AG08395 (cell line): ENCODE results near the gene PCGF1.
"Not testable (repeated sequence)": the region's sequence is repeated elsewhere in the genome, so short reads cannot be mapped to it uniquely, and the experiment has no call there.

Source experiments
- DNase-seq: peaks from one replicate; pipeline ENCODE4 v3.0.0; 2012; ENCODE audit warnings: mixed read lengths, low spot score

The PCGF1 gene

GRCh38 chr2:74499267-74499939 lies 8.1 kb downstream of the PCGF1 start, which contains the start of gene LBX2:
TSS of gene LBX2 (minus strand) at chr2:74499603. CDS start at chr2:74499537, 66 bp downstream.
- no peak for DNase-seq

DNA sequence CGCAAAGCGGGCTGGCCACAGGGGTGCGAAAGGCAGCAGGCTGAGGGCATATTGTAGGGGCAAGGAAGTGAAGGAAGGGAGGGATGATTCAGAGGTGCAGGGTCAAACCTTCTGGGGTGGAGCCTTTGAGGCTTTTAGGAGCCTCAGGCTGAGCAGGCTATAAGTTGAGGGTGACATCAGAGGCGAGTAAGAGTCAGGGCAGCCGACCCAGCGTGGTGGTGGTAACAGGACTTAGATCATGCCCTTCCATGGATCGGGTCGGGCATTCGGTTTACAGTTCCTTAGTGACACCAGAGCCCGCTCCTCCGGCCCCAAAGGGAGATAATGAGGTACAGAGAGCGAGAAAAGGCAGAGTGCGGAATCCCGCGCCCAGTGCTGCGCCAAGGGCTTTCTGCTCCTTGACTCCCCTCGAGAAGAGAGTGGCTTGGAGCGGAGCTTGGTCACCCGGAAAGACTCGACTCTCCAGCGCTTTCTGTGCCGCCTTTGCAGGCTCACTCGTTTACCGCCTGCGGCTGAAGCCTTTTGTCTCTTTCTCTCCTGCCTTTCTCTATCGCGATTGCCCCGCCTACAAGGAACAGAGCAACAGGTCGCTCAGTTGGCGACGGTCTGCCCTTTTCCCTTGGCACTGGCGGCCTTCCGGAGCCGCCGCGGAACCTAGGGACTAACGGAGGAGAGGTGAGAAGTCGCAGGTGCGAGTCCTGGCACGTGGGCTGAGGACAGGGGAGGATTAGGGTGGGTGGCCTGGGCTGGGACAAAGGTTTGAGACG lies 8.8 kb downstream of the PCGF1 start:
- peak; percentile 21 for DNase-seq

- DNase-seq, result no peak
Observed at GRCh38 chr2:74497777-74498499, 9.6 kb downstream of the PCGF1 start.

GRCh38 chr2:74496997-74497776 lies 10.3 kb downstream of the PCGF1 start:
- no peak for DNase-seq

- no peak for DNase-seq
Observed at GRCh38 chr2:74495440-74495839, 12.1 kb downstream of the PCGF1 start.

- no peak for DNase-seq
Observed at GRCh38 chr2:74493546-74493945, 13.9 kb downstream of the PCGF1 start.

DNA sequence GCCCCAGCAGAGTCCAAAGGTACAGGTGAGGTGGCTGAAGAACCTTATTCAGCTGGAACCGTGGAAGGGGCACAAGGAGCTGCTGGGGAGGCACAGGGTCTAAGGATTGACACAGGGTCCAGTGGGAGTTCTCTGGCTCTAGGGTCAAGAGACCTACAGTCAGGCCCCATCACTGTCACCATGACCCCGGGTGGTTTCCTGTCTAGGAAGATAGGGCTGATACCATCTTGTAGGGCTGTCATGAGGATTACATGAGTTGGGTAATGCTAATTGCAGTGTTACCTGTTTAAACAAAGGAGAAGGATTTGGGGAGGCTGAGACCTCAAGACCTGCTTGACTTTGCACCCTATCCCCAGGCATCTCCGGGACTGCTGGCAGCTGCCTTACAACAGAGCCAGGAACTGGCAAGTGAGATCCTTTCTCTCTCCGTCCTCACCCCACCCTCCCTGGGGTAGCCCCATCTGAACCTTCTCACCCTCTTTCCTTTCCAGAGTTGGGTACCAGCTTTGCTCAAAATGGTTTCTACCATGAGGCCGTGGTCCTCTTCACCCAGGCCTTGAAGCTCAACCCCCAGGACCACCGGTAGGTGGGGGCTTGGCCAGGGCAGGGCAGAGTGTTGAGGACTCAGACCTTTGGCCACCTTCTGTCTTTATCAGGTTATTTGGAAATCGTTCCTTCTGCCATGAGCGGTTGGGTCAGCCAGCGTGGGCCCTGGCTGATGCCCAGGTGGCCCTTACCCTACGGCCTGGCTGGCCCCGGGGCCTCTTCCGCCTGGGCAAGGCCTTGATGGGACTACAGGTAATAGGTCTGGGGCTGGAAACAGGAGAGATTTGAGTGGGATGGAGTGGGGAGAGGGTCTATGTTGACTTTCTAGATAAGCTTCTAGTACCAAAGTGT lies 15.6 kb downstream of the PCGF1 start:
- no peak for DNase-seq

GRCh38 chr2:74489906-74490305 lies 17.6 kb downstream of the PCGF1 start:
- no peak for DNase-seq

DNA sequence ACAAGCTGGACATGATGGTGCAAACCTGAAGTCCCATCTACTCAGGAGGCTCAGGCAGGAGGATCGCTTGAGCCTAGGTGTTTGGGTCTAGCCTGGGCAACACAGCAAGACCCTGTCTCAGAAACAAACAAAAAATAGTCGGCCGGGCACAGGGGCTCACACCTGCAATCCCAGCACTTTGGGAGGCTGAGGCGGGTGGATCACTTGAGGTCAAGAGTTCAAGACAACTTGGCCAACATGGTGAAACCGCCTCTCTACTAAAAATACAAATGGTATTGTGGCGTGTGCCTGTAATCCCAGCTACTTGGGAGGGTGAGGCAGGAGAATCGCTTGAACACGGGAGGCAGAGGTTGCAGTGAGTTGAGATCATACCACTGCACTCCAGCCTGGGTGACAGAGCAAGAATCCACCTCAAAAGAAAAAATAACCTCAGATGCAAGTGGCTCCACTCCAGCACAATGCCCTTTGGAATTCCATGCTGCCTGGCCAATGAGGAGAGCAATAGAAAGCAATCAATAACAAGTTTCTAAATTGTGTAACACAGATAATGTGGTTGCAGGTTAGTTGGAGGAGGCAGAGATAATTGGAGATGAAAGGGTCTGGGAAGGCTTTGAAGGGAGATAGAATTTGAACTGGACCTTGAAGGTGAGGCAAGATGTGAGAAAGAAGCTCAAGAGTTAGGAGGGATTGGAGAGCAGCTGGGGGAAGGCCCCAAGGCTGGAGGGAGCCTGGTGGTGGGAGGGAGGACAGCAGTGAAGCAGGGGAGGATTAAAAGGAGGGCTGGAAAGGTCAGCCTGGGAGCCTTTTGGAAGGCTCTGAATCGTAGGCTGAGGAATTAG lies 18.6 kb downstream of the PCGF1 start:
- DNase-seq, result no peak

DNA sequence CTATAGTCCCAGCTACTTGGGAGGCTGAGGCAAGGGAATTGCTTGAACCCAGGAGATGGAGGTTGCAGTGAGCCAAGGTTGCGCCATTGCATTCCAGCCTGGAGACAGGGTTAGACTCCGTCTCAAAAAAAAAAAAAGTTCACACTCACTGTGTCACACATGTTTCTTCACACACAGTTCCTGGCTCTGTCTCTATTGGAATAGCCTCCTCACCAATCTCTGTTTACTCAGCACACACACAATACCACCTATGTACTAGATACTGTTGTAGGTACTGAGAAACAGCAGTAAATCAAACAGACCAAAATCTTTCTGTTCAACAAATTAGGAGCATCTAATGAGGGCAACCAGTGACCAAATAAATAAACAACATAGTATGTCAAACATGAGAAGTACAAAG lies 21.4 kb downstream of the PCGF1 start:
- no peak for DNase-seq

DNA sequence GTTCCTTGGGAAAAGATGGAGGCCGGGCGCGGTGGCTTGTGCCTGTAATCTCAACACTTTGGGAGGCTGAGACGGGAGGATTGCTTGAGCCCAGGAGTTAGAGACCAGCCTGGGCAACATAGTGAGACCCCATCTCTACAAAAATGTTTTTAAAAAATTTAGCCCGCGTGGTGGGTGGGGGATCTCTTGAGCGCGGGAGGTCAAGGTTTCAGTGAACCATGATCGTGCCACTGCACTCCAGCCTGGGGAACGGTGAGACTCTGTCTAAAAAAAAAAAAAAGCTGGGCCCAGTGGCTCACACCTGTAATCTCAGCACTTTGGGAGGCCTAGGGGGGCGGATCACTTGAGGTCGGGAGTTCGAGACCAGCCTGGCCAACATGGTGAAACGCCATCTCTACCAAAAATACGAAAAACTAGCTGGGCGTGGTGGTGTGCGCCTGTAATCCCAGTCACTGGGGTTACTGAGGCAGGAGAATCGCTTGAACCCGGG lies 23.8 kb downstream of the PCGF1 start:
- DNase-seq, result not testable (repeated sequence)

DNA sequence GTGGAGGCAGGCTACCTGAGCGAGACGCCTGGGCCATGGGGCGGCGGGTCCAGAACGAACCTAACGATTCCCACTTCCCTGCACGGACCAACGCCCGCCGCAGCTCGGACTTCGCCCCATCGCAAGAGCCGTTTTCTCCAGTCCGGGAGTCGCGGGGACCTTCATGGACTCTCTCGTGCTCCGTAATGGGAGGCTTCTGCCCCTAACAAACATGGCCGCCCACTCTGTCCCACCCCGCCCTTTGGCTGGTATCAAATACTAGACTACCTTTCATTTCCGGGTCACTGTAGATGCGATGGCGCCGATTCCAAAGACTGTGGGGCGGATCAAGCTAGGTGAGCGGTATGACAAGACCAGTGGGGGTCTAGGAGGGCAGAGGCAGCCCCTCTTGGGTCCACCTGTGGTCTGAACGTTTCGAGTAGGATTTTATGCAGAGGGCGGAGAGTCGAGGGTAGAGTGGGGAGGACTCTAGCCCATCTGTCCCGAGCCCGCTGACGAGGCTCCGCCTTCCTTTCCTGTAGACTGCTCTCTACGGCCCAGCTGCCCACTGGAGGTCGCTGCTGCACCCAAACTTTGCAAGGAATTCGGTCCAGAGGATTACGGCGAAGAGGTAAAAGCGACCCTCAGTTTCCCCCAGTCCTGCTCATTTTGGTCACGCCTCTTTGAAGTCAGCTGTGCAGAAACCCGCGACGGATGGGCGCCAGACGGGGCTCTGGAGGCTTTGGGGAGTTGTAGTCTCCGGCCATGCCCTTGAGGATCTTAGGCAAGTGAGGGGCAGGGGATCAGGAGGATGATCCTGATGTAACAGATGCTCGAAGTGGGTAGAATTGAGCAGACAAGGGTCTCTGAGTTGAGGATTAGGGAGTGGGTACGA lies 24.5 kb downstream of the PCGF1 start, which contains the start of the genes CCDC142 and TTC31:
CCDC142 (minus strand) TSS at position 198 of the 874 bp plus-strand sequence; CDS start at position 37, 161 bp downstream.
TTC31 (plus strand) TSS at position 281 of the 874 bp plus-strand sequence; CDS start at position 296, 15 bp downstream.
- peak; percentile 94 for DNase-seq

DNA sequence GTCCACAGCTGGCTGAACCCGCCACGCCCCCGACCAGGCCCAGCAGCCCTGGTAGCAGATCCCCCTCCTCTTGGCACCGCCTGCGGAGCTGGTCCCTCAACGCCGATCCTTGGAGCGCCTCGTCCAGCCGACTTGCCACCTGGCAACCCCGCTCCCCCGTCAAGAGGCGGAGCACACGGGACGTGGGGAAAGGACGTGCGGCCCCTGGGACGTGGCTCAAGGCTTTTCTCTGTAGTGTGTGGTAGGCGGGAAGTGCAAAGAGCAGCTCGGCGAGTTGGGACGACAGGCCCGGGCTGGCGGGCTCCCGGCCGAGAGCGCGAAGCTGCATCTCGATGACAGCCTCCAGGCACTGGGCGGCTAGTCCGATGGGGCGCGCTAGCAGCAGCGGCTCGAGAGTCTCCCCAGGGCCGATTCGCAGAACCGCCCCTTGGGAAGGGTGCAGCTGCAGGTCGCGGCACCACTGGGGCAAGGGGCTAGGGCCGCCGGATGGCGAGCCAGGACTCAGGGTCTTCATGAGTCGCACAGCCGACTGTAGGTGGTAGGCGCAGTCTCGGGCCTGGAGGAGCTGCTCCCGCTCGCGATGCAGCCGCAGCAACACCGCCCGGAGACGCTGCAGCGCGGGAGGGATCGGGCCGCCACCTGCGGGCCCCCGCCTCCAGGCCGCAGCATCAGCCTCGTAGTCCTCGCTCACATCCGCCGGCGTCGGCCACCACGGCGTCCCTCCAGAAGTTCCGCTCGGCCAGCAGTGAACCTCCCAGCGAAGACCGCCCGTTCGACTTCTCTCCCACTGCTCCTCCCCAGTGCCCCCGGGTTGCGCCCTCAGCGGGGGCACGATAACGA lies 25.3 kb downstream of the PCGF1 start:
- peak; percentile 31 for DNase-seq

- no peak for DNase-seq
Observed at GRCh38 chr2:74481431-74481830, 26.1 kb downstream of the PCGF1 start.

- no peak for DNase-seq
Observed at GRCh38 chr2:74474899-74475298, 32.6 kb downstream of the PCGF1 start.

GRCh38 chr2:74474481-74474880 lies 33.0 kb downstream of the PCGF1 start:
- DNase-seq, result no peak

GRCh38 chr2:74472945-74473258 lies 34.6 kb downstream of the PCGF1 start:
- no peak for DNase-seq
